OCI-LY7 (cell line): Measurements from ENCODE around the gene DEF6.

Experiments
- EZH2phosphoT487 ChIP-seq: fragments of 200-600 bp; sonication (generic); IDR thresholded peaks from 2 replicates; pipeline ENCODE4 v1.6.1; 2018; ENCODE audit warnings: low read depth, borderline replicate concordance, mild to moderate bottlenecking, mixed run types, antibody characterized with exemption, low read length, moderate library complexity, mixed read lengths
- TF ChIP-seq, protein P1 (sequence below): fragments of 200-600 bp; sonication (generic); conservative IDR thresholded peaks from 2 replicates; pipeline ENCODE4 v1.5.1; 2014; ENCODE audit warnings: mild to moderate bottlenecking, antibody characterized with exemption, low read length, moderate library complexity, mixed read lengths

GRCh38 chr6:35259194-35259947 is 38.2 kb upstream of the DEF6 start, which contains the start of gene ZNF76:
- TF ChIP-seq, protein P1, sequence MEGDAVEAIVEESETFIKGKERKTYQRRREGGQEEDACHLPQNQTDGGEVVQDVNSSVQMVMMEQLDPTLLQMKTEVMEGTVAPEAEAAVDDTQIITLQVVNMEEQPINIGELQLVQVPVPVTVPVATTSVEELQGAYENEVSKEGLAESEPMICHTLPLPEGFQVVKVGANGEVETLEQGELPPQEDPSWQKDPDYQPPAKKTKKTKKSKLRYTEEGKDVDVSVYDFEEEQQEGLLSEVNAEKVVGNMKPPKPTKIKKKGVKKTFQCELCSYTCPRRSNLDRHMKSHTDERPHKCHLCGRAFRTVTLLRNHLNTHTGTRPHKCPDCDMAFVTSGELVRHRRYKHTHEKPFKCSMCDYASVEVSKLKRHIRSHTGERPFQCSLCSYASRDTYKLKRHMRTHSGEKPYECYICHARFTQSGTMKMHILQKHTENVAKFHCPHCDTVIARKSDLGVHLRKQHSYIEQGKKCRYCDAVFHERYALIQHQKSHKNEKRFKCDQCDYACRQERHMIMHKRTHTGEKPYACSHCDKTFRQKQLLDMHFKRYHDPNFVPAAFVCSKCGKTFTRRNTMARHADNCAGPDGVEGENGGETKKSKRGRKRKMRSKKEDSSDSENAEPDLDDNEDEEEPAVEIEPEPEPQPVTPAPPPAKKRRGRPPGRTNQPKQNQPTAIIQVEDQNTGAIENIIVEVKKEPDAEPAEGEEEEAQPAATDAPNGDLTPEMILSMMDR = no peak
- no peak for TF ChIP-seq EZH2phosphoT487
